Karpas-422 (cell line): Measurements from ENCODE around the gene TMC4. TPM values are rescaled to one million over a fixed set of nuclear protein-coding genes. Genes with fewer than 3 reads are reported as not detected.

ENCODE experiments used
- DNase-seq: peaks from one replicate; pipeline ENCODE4 v3.0.0-alpha.2; 2015
- H2AFZ ChIP-seq: fragments of 200-600 bp; sonication (generic); 2 replicates; pipeline ENCODE4 v1.6.1; 2014; ENCODE audit warnings: antibody characterized with exemption, low read length, mixed read lengths
- H3K27ac ChIP-seq: fragments of 200-600 bp; sonication (generic); 2 replicates; pipeline ENCODE4 v1.5.1; 2014; ENCODE audit warnings: mild to moderate bottlenecking, low read length, moderate library complexity
- H3K27me3 ChIP-seq: fragments of 200-600 bp; sonication (generic); 2 replicates; pipeline ENCODE4 v1.6.1; 2014; ENCODE audit warnings: low read length, mixed read lengths
- H3K36me3 ChIP-seq: fragments of 200-600 bp; sonication (generic); 2 replicates; pipeline ENCODE4 v1.6.1; 2014; ENCODE audit warnings: low read length, mixed read lengths; ENCODE audit not compliant: insufficient read depth
- H3K4me1 ChIP-seq: fragments of 200-600 bp; sonication (generic); 2 replicates; pipeline ENCODE4 v1.6.1; 2014; ENCODE audit warnings: mild to moderate bottlenecking, low read length, mixed read lengths
- H3K4me2 ChIP-seq: fragments of 200-600 bp; sonication (generic); 2 replicates; pipeline ENCODE4 v1.6.1; 2014; ENCODE audit warnings: low read length, low read depth, mild to moderate bottlenecking; ENCODE audit not compliant: poor library complexity, severe bottlenecking
- H3K4me3 ChIP-seq: fragments of 200-600 bp; sonication (generic); 2 replicates; pipeline ENCODE4 v1.5.1; 2014; ENCODE audit warnings: mild to moderate bottlenecking, antibody characterized with exemption, low read length, mixed read lengths
- H3K79me2 ChIP-seq: fragments of 200-600 bp; sonication (generic); 2 replicates; pipeline ENCODE4 v1.6.1; 2014; ENCODE audit warnings: mild to moderate bottlenecking, low read length, mixed read lengths
- H3K9ac ChIP-seq: fragments of 200-600 bp; sonication (generic); 2 replicates; pipeline ENCODE4 v1.6.0; 2014; ENCODE audit warnings: low read length
- H3K9me2 ChIP-seq: fragments of 200-600 bp; sonication (generic), shearing (Covaris generic); replicated peaks from 2 replicates; pipeline ENCODE4 v1.6.0; 2014; ENCODE audit warnings: mild to moderate bottlenecking, low read length, moderate library complexity; ENCODE audit not compliant: insufficient read depth
- H3K9me3 ChIP-seq: fragments of 300-700, 200-600 bp; sonication (generic); 2 replicates; pipeline ENCODE4 v1.6.1; 2014; ENCODE audit warnings: low read length, mixed read lengths
- H4K20me1 ChIP-seq: fragments of 200-600 bp; sonication (generic); 2 replicates; pipeline ENCODE4 v1.6.1; 2014; ENCODE audit warnings: mild to moderate bottlenecking, antibody characterized with exemption, low read length, low read depth; ENCODE audit not compliant: insufficient read depth
- total RNA-seq: library from RNA; depleted of rRNA; stranded (reverse); fragments of >200 nt; shearing (Covaris generic); gene quantifications from 2 replicates; pipeline ENCODE4 v1.2.3, GENCODE V29; 2014; ENCODE audit warnings: low replicate concordance

TMC4 gene
- total RNA-seq, 1 experiment from 2014 or later, result not detected

- Histone ChIP-seq H2AFZ (no peak overlapping the region), H3K79me2 (no peaks in the 10 kb centered on the region), H3K4me2 (no peak overlapping the region), H3K9me3 (no peaks in the 10 kb centered on the region), H3K36me3 (peaks cover 24% of the 10 kb centered on the region), H3K4me1 (no peaks in the 10 kb centered on the region), H3K27me3 (no peaks in the 10 kb centered on the region), H3K27ac (no peak overlapping the region), H4K20me1 (no peaks in the 10 kb centered on the region), H3K9me2 (no peaks in the 10 kb centered on the region), H3K9ac (no peak overlapping the region), H3K4me3 (no peak overlapping the region)
- no peak for DNase-seq
These were observed 43.4 kb downstream of the TMC4 start for GRCh38 chr19:54129617-54129996.

GRCh38 chr19:54128796-54129616 lies 44.0 kb downstream of the TMC4 start:
- H3K4me1 ChIP-seq, result no peaks in the 10 kb centered on the region
- peaks cover 26% of the 10 kb centered on the region for H3K36me3 ChIP-seq

GRCh38 chr19:54128441-54128725 lies 44.6 kb downstream of the TMC4 start:
- Histone ChIP-seq H3K4me3 (no peak overlapping the region), H3K9ac (no peak overlapping the region), H2AFZ (no peak overlapping the region), H3K4me1 (no peaks in the 10 kb centered on the region), H3K79me2 (no peaks in the 10 kb centered on the region), H3K9me3 (no peaks in the 10 kb centered on the region), H3K27me3 (no peaks in the 10 kb centered on the region), H3K27ac (no peak overlapping the region), H3K4me2 (no peak overlapping the region), H4K20me1 (no peaks in the 10 kb centered on the region), H3K36me3 (peaks cover 26% of the 10 kb centered on the region), H3K9me2 (no peaks in the 10 kb centered on the region)
- no peak for DNase-seq

More at GRCh38 chr19:54128796-54129616, 44.0 kb downstream of the TMC4 start:
- Histone ChIP-seq H3K27me3 (no peaks in the 10 kb centered on the region), H3K79me2 (no peaks in the 10 kb centered on the region), H3K27ac (no peak overlapping the region), H2AFZ (no peak overlapping the region), H3K9me3 (no peaks in the 10 kb centered on the region), H3K9ac (no peak overlapping the region), H4K20me1 (no peaks in the 10 kb centered on the region), H3K9me2 (no peaks in the 10 kb centered on the region), H3K4me2 (no peak overlapping the region), H3K4me3 (no peak overlapping the region)
- DNase-seq, result no peak

GRCh38 chr19:54127688-54128440 lies 45.1 kb downstream of the TMC4 start:
- no peak for DNase-seq
- no peaks in the 10 kb centered on the region for H3K79me2 ChIP-seq
- no peak overlapping the region for H3K4me2 ChIP-seq
- H3K36me3 ChIP-seq, result peaks cover 26% of the 10 kb centered on the region
- no peak overlapping the region for H3K4me3 ChIP-seq
- no peaks in the 10 kb centered on the region for H3K27me3 ChIP-seq
- no peaks in the 10 kb centered on the region for H4K20me1 ChIP-seq
- H2AFZ ChIP-seq, result no peak overlapping the region
- H3K4me1 ChIP-seq, result no peaks in the 10 kb centered on the region
- no peak overlapping the region for H3K9ac ChIP-seq
- no peak overlapping the region for H3K27ac ChIP-seq
- H3K9me3 ChIP-seq, result no peaks in the 10 kb centered on the region
- H3K9me2 ChIP-seq, result no peaks in the 10 kb centered on the region

- no peaks in the 10 kb centered on the region for H3K9me3 ChIP-seq
- H3K9ac ChIP-seq, result no peak overlapping the region
- DNase-seq, result no peak
- H3K4me1 ChIP-seq, result no peaks in the 10 kb centered on the region
- no peaks in the 10 kb centered on the region for H3K27me3 ChIP-seq
- no peak overlapping the region for H3K4me2 ChIP-seq
- no peaks in the 10 kb centered on the region for H3K79me2 ChIP-seq
- H3K27ac ChIP-seq, result no peak overlapping the region
- H3K9me2 ChIP-seq, result no peaks in the 10 kb centered on the region
- H2AFZ ChIP-seq, result no peak overlapping the region
- H3K36me3 ChIP-seq, result peaks cover 21% of the 10 kb centered on the region
- no peak overlapping the region for H3K4me3 ChIP-seq
- no peaks in the 10 kb centered on the region for H4K20me1 ChIP-seq
These were observed 47.2 kb downstream of the TMC4 start for GRCh38 chr19:54125713-54126112.

- Histone ChIP-seq H3K36me3 (peaks cover 23% of the 10 kb centered on the region), H3K9me2 (no peaks in the 10 kb centered on the region), H3K27ac (no peak overlapping the region), H3K4me1 (no peaks in the 10 kb centered on the region), H3K9ac (no peak overlapping the region), H2AFZ (no peak overlapping the region), H4K20me1 (no peaks in the 10 kb centered on the region), H3K27me3 (no peaks in the 10 kb centered on the region), H3K9me3 (no peaks in the 10 kb centered on the region), H3K79me2 (no peaks in the 10 kb centered on the region), H3K4me3 (no peak overlapping the region), H3K4me2 (no peak overlapping the region)
- DNase-seq, result no peak
These were observed 48.6 kb downstream of the TMC4 start for GRCh38 chr19:54124393-54124792.

GRCh38 chr19:54123682-54124081 lies 49.3 kb downstream of the TMC4 start:
- Histone ChIP-seq H2AFZ (no peak overlapping the region), H3K27me3 (no peaks in the 10 kb centered on the region), H3K9ac (no peak overlapping the region), H3K79me2 (no peaks in the 10 kb centered on the region), H4K20me1 (no peaks in the 10 kb centered on the region), H3K27ac (no peak overlapping the region), H3K4me1 (no peaks in the 10 kb centered on the region), H3K4me3 (no peak overlapping the region), H3K4me2 (no peak overlapping the region), H3K9me2 (no peaks in the 10 kb centered on the region), H3K36me3 (peaks cover 22% of the 10 kb centered on the region), H3K9me3 (no peaks in the 10 kb centered on the region)
- no peak for DNase-seq

- H3K27ac ChIP-seq, result no peak overlapping the region
- H3K4me3 ChIP-seq, result no peak overlapping the region
- peaks cover 9% of the 10 kb centered on the region for H3K4me1 ChIP-seq
These were observed 51.7 kb downstream of the TMC4 start for GRCh38 chr19:54121259-54121658.

More at GRCh38 chr19:54121259-54121658, 51.7 kb downstream of the TMC4 start:
- Histone ChIP-seq H3K27me3 (no peaks in the 10 kb centered on the region), H3K9me2 (no peaks in the 10 kb centered on the region), H3K4me2 (no peak overlapping the region), H4K20me1 (peaks cover 9% of the 10 kb centered on the region; the same call in 1 of the 2 replicates), H2AFZ (no peak overlapping the region), H3K36me3 (peaks cover 17% of the 10 kb centered on the region; the same call in 1 of the 2 replicates), H3K9ac (no peak overlapping the region), H3K79me2 (peaks cover 21% of the 10 kb centered on the region), H3K9me3 (no peaks in the 10 kb centered on the region)
- no peak for DNase-seq
